Transverse colon (tissue), 4 donors: ENCODE data around the gene NOC4L.

Experiments used
- CTCF ChIP-seq, 5 experiments: fragments of 200-600 bp in 3 of 5; fragments of 450-650 bp in 2 of 5; sonication (generic) in 3 of 5; IDR thresholded peaks; 1 replicate in 2 of 5; 2 replicates in 3 of 5; pipeline ENCODE4 v1.5.1; 2016 to 2017; ENCODE audit warnings: antibody characterized with exemption in 5 of 5, inconsistent platforms in 3 of 5, mild to moderate bottlenecking in 2 of 5, moderate library complexity in 1 of 5
- EP300 ChIP-seq: sonication (generic); formaldehyde crosslinking; IDR thresholded peaks from one replicate; pipeline ENCODE4 v1.6.1; 2017; ENCODE audit warnings: antibody characterized with exemption, low read depth
- POLR2A ChIP-seq: fragments of 450-650 bp; IDR thresholded peaks from one replicate; pipeline ENCODE4 v1.6.1; 2016; ENCODE audit warnings: antibody characterized with exemption, mild to moderate bottlenecking, moderate library complexity
- POLR2AphosphoS5 ChIP-seq, 3 donors: sonication (generic); formaldehyde crosslinking; IDR thresholded peaks; one replicate each; pipeline ENCODE4 v1.6.1; 2016; ENCODE audit warnings: antibody characterized with exemption in 3 of 3

GRCh38 chr12:132186857-132187620, 42.8 kb downstream of the NOC4L start:
- TF ChIP-seq CTCF (IDR thresholded peaks at IDR 0.05) (no peak), POLR2AphosphoS5 (IDR thresholded peaks at IDR 0.05) (no peak), EP300 (no peak), POLR2A (no peak)
